A172 (cell line): Measurements from ENCODE around the gene ATP6V0E2. TPM values are rescaled to one million over a fixed set of nuclear protein-coding genes. Genes with fewer than 3 reads are reported as not detected.

Experiments used
- DNase-seq: peaks from one replicate; pipeline ENCODE4 v3.0.0-alpha.2; 2015; ENCODE audit warnings: low spot score
- total RNA-seq: library from RNA; depleted of rRNA; stranded (reverse); fragments of >200 nt; shearing (Covaris generic); gene quantifications from 2 replicates; pipeline ENCODE4 v1.2.3, GENCODE V29; 2014

The ATP6V0E2 gene
- total RNA-seq, 1 experiment from 2014 or later = 89.3 TPM

- DNase-seq = peak; percentile 94
These were observed 35.4 kb upstream of the ATP6V0E2 start, which contains the start of gene ZNF862 for GRCh38 chr7:149838224-149838991. Gene ZNF862 (plus strand): TSS chr7:149838375. CDS start chr7:149838612, 237 bp downstream.

DNA sequence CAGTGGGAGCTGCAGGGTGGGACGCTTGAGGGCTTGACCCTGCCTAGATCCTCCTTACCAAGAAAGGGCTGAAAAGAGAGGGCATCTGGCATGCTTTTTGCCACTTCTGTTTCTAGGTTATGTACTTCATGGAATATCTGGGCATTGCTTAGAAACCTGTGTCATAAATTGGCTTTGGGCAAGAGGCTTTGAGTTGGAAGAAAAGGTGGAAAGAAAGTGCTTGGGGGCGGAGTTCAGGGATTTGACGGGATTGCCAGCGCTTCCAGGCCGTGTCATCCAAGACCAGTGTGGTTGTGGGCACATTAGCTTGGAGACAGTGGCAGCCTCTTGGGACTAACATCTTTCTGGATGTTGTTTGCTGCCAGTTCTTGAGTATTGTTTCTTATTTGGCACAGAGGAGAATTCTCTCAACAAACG lies 34.8 kb upstream of the ATP6V0E2 start:
- peak; percentile 29 for DNase-seq

- no peak for DNase-seq
These were observed 33.8 kb upstream of the ATP6V0E2 start for GRCh38 chr7:149839933-149840332.

DNA sequence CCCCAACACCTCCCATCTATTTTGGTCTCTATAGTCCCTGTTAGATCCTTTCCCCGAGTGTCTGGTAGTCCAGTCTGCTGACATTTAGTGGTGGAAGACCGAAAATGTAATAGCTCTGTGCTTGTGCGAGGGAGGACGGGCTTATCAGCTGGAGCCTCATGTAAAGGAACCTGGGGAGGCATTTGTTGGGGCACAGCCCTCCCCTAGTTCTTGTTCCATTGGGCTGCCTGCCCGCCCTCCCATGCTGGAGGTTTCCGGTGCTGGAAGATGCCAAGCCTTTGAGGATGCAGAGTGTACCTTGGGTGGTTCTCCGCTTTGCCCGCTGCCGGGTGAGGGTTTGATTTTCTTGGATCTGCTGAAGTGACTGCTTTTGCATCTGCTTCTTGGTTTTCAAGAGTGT lies 30.2 kb upstream of the ATP6V0E2 start:
- no peak for DNase-seq

- DNase-seq = no peak
These were observed 29.3 kb upstream of the ATP6V0E2 start for GRCh38 chr7:149844445-149844844.

GRCh38 chr7:149845257-149845980 lies 28.4 kb upstream of the ATP6V0E2 start:
- no peak for DNase-seq

DNA sequence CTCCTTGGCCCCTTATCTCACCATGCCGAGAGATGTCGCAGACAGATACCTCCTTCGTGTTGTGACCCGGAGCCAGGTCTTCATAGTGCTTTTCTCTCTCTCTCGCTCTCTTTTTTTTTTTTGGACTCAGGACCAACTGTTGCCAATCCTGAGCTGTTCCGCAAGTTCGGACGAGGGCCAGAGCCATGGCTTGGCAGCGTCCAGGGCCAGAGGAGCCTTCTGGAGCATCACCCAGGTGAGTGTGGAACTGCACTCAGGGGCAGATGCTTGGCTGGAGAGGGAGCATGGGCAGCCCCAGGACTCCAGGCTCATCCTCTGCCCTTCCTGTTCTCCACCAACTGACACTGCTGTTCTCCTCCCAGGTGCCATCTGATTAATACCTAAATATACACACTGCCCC lies 27.7 kb upstream of the ATP6V0E2 start:
- DNase-seq = no peak

DNA sequence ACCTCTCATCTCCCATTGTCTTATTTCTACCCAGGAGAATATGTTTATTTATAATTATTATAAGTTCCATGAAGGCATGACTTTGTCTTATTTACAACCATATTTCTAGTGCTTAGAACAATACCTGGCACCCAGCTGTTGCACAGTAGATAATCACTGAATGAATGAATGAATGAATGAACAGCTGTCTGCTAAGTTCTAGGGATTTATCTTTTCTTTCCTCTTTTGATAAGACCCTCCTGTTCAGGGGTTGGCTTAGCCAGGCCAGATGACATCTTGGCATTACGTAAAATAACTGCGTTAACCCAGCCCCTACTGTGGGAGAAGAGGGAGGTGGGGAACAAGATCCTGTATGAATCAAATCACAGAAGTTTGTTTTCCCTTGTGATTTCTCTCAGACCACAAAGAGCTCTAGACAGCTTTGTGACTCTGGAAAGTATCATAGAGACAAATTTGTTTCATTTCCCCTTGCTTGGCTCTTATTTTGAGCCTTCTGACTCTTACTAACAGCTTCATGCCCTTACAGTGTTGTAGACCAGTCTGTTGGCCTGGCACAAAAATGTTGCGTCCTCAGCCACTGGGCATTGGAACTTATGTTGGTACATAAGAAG lies 27.2 kb upstream of the ATP6V0E2 start:
- no peak for DNase-seq

DNA sequence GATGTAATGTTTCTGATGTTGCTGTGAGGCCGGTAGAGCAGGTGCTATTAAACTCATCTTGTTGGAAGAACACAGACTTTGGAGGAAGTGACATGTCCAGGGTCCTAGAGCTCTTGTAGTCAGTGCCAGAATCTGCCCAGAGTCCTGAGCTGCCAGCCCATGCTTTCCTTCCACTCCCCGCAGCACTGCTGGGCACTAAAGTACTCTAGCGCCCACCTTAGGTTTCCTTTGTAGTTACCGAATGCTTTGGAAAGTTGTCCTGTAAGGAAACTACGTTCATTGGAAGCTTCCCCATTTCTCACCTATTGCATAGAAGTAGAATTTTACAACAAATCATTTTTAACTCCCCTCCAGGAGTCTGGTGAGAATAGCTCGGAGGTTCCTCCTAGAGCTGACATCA lies 24.6 kb upstream of the ATP6V0E2 start:
- DNase-seq = no peak

DNA sequence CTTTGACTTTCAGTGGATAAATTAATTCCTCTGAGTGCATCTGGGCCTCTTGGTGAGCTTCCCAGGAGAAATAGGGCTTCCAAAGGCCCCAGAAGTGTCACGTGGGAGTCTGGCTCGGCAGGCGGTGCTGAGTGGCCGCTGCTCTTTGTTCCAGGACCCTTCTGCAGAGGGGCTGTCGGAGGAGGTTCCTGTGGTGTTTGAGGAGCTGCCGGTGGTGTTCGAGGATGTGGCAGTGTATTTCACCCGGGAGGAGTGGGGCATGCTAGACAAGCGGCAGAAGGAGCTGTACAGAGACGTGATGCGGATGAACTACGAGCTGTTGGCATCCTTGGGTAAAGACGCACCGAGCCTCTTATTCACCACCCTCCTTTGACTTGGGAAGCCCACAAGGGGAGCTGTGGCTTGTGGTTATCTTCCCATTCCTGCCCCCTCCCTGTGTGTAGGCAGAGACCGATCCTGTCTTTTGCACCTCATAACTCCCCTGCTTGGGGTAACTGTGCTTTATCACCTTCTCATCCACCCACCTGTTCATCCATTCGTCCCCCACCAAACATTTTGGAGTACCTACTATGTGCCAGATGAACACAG lies 23.7 kb upstream of the ATP6V0E2 start:
- DNase-seq = no peak

DNA sequence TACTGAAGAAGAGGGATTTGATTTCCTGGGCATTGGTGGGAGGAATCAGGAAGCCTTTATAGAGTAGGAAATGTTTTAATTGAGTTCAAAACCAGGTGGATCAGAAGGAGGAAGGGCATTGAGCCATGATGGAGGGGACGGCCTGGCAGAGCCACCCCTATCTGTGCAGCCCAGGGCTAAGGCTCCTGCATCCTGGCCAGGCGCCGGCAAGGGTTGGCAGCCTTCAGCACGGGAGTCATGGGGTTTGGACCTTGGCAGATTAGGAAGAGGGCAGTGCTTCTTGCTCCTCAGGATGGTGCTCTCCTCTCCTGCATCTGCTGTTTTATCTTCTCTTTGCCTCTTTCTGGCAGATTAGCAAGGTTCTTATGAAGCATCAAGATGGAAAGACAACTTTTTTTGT lies 23.1 kb upstream of the ATP6V0E2 start:
- DNase-seq = no peak

DNA sequence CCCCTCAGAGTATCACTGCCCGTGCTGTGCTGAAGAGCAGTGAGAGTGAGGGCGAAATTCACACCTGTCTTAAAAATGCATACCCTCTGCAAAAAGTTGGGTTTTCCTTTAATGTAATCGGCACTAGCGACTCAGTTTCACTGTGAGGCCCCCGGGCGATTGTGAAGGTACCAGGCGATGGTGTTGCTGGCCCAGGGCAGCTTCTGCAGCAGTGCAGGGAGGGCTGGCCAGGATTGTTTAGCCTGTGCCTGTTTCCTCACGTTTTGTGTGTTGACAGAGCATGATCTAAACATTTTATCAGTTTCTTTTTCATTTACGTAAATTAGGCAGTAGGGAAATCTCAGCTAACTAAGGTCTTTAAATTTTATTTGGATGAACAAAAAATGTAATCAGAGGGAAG lies 22.3 kb upstream of the ATP6V0E2 start:
- DNase-seq = no peak

GRCh38 chr7:149853157-149853556 lies 20.6 kb upstream of the ATP6V0E2 start:
- peak; percentile 61 for DNase-seq

DNA sequence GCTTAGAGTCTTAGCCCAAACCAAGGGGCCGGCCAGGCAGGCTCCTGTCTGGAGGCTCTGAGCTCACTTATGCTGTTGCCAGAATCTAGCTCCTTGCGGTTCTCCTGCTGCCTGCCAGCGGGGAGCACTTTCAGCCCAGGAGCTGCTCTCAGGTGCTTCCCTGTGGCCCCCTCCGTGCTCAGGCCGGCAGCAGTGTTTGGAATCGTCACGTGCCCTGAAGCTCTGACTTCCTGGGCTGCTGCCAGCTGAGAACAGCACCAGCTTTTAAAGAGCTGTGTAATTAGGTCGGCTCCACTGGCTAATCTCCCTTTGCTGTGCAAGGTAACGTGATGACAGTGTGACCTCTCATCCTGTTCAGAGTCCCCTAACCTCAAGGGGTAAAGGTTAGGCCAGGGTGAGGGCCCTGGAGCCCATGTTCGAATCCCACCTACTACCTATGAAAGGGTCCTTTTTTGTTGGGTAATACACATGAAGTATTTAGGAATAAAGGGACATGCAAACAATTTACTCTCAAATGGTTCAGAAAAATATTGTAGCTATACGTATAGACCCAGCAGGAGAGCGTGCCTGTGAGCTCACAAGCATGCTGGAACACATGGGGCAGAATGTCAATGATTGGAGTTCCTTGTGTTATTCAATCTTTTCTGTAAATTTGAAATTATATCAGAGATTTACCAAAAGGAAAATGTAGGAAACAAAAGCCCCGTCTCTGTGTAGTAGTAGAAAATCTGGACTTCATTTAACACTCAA lies 19.0 kb upstream of the ATP6V0E2 start:
- DNase-seq = peak; percentile 64

DNA sequence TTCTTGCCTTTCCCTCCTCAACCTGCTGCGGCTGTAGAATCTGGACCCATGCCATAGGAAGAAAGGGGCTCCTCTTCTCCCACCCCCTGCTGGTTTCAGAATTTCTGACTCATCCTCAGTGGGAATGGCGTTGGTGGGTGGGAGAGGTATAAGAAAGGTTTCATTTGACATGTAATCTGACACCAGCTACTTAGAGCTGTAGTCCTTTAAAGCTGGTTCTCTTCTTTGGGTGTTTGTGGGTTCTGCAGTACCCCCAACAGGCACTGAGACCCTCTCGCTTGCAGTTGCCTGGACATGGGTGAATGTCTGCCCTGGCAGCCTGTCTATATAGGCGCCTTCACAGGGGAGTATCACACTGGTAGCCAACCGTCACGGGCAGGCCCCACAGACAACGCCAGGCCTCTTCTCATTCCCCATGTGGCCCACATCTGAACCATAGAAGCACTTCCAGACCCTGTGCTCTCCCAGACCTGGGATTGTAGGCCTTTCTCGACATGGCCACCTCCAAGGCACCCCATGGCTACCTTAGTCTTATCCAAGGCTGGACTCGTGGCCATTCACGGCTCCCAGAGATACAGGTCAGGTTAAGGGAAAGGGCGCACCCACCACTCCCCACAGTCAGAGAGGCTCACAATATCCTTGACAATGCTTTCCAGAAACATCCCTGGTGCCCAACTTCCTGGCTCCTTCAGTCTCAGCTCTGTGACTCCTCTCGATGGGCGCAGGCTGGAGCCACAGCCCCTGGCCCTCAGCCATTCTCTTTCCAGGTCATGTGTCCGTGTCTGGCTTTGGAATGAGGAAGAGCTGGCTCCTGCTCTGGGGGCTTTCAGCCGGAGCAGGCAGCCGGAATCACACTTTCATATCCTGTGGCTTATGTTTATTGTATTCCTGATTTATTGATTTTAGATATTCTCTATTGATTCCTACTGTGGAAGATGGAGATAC lies 18.1 kb upstream of the ATP6V0E2 start:
- DNase-seq = peak; percentile 86

DNA sequence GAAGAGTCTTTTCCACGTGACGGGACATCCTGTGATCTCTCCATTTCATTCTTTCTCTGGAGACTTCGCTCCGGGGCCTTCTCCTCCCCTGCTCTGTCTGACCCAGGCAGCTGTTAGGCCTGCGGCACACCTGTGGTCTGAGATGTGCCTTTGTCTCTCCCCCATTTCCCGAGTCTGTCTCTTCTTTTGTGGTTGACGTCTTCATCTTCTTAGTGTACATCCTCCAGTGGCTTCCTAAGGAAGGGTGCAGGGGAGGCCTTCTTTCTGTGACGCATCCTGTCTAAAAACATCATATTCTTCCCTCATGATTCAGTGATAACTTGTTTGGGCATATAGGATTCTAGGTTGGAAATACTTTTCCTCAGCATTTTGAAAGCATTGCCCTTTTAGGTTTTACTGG lies 17.2 kb upstream of the ATP6V0E2 start:
- no peak for DNase-seq

DNA sequence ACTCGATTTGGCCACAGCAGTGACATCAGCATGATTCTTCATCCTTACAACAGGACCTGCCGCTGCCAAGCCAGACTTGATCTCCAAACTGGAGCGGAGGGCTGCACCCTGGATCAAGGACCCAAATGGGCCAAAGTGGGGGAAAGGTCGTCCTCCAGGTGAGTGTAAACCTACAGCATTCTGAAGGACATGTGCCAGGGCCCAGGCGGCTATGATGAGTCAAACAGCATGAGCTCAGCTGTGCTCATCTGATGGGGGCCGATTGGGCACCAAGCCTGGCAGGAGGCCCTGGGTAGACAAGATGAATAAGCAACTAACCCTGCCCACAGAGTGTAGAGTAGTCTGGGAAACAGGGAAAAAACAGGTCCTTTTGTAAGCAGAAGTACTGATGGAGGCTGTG lies 14.4 kb upstream of the ATP6V0E2 start:
- DNase-seq = no peak

GRCh38 chr7:149859876-149860275 lies 13.9 kb upstream of the ATP6V0E2 start:
- DNase-seq = no peak

GRCh38 chr7:149860821-149861727 lies 12.7 kb upstream of the ATP6V0E2 start:
- DNase-seq = no peak

GRCh38 chr7:149861728-149862045 lies 12.1 kb upstream of the ATP6V0E2 start:
- no peak for DNase-seq
